ENCODE results near the gene HDLBP.

GRCh38 chr2:241323778-241324177 is 8.3 kb upstream of the HDLBP start:
- TF ChIP-seq CTCF (conservative IDR thresholded peaks at IDR 0.05; ENCODE audit: low read depth in 2 of 2) (no peak), POLR2AphosphoS5 (IDR thresholded peaks at IDR 0.05; ENCODE audit: low read depth) (no peak)
